NB4 (cell line): ENCODE results near the gene ADNP.

ENCODE experiments used
- CTCF ChIP-seq: IDR thresholded peaks from one replicate; pipeline ENCODE4 v1.5.1; 2012; ENCODE audit warnings: low read depth, low read length
- MAX ChIP-seq: IDR thresholded peaks from 2 replicates; pipeline ENCODE4 v1.6.1; 2011; ENCODE audit warnings: low read depth, low read length
- MYC ChIP-seq: IDR thresholded peaks from 2 replicates; pipeline ENCODE4 v1.6.1; 2011; ENCODE audit warnings: low read depth, low read length
- POLR2A ChIP-seq: IDR thresholded peaks from 2 replicates; pipeline ENCODE4 v1.6.1; 2011; ENCODE audit warnings: mild to moderate bottlenecking; ENCODE audit not compliant: insufficient read length; ENCODE audit errors: extremely low read depth

- TF ChIP-seq CTCF (no peak), POLR2A (no peak), MAX (no peak), MYC (no peak)
Observed at GRCh38 chr20:50969435-50969834, 38.2 kb upstream of the ADNP start.
